Ovary (tissue), 3 donors: ENCODE measurements around the gene CCDC12.

Experiments
- CTCF ChIP-seq, 3 donors: fragments of 450-650 bp in 2 of 3; fragments of 200-600 bp in 1 of 3; IDR thresholded peaks; one replicate each; pipeline versions ENCODE4 v1.5.1 to v1.8.0; 2016 to 2022; ENCODE audit warnings: antibody characterized with exemption in 3 of 3, mild to moderate bottlenecking in 1 of 3
- EP300 ChIP-seq: sonication (generic); formaldehyde crosslinking; IDR thresholded peaks from one replicate; pipeline ENCODE4 v1.6.1; 2017; ENCODE audit warnings: antibody characterized with exemption
- POLR2A ChIP-seq: fragments of 450-650 bp; IDR thresholded peaks from one replicate; pipeline ENCODE4 v1.6.1; 2017; ENCODE audit warnings: antibody characterized with exemption, mild to moderate bottlenecking, moderate library complexity
- donor health status: DM: no; HTN: no; CAD: no.

- no peak for TF ChIP-seq POLR2A
- TF ChIP-seq CTCF (IDR thresholded peaks at IDR 0.05), result no peak
- TF ChIP-seq EP300, result no peak
Measured at GRCh38 chr3:46962990-46963389, 13.6 kb downstream of the CCDC12 start.
